HG02759 (cell line): ENCODE results near the gene KSR1.
A peak's percentile ranks its signal among the peaks of the same experiment; 100 is the strongest.
"Not testable (repeated sequence)": the region's sequence is repeated elsewhere in the genome, so short reads cannot be mapped to it uniquely, and the experiment has no call there.

Experiments
- ATAC-seq: cut with Tn5 transposase; IDR thresholded peaks from one replicate; pipeline ENCODE4 v1.9.1; 2021; ENCODE audit warnings: mild to moderate bottlenecking, moderate library complexity; ENCODE audit not compliant: unreplicated experiment

KSR1 gene

DNA sequence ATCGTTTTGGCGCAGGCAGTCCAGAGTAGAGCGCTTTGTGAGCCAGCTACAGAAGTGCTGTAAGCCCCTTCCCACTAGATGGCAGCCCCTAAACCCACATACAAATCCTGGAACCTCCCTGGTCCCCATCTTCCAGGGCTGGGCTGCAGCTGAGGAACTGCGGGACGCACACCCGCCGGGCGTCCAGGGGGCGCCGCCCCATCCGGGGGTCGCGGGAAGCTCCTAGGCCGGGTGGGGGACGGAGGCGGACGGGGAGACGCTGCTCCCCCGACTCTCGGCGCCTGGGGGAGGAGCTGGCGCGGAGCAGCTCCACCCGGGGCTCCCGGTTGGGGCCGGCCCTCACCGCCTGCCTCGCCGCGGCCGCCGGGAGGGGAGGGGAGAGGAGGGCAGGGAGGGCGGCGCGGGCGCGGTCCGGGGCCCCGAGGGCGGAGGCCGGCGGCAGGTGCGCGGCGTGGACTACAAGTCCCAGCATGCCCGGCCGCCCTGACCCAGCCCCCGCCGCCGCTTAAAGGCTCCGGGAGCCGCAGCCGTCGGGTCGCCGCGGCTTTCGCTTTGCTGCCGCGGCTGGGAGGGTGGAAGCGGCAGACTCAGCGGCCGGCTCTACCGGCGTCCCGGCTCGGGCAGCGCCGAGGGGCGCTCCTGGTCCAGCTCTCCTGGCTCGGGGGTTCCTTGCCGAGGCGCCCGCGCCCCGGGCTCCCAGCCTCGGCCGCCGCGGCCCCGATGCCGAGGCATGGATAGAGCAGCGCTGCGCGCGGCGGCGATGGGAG lies at the start of gene KSR1:
Gene KSR1, plus strand, starts transcription at position 535 of the 767 bp plus-strand sequence. Its CDS starts 196 bp downstream, at position 731.
- ATAC-seq = peak; percentile 95

DNA sequence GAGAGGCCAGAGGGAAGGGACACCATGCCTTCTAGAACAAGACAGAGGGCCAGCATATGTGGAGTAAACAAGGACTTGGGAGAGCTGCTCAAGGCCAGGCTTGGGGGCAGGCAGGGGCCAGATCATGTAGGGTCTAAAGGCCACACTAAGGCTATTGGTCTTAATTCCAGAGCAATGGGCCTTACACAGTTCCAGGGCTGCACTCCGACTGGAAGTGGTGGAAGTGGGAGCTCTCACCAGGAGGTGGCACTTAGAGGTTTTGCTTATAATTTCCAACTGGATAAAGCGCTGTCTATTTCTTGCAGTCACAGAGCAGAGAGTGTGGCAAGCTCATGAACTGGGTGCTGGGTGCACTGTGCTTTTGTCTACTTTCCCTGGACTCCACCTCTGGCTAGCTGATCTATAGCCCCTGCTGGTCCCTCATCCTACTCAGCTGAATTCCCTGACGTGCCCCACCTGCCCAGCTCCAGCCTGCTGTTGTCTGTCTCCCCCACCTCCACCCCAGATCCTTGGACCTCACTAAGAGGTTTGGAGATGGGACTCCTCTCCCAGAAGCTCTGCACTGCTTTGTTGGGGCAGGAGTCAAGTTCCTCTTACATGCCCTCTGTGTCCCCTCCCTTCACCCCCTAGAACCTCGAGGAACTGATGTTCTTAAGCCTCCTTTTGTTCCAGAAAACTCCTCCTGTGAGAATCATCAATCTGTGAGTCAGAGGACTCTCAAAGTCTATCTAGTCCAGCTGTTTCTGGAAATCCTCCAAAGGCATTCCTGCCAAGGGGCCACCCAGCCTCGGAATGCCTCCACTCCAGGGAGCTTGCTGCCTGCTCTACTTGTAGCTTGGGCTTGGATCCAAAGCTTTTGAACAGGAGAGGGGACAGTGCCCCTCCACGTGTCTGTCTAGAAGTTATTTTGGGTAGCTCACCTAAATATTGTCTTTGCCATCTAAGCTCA lies 48.1 kb upstream of the KSR1 start:
- ATAC-seq = no peak

DNA sequence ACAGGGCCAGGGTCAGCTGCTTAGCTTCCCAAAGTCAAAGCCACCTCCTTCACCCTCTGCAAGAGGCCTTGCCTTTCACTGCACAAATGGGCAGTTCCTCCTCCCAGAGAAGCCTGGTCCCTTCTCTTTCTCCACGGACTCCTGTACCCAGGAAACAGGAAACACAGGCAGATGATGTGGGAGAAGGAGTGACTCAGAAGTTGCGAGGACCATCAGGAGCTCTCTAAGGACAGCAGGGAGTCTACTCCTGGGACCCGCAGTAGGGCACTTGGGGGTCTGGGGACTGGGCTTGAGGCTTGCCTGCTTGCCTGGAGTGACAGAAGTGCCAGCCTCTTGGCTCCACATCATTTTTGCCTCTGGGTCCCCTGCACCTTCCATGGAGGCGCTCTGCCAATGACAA lies 47.4 kb upstream of the KSR1 start:
- no peak for ATAC-seq

DNA sequence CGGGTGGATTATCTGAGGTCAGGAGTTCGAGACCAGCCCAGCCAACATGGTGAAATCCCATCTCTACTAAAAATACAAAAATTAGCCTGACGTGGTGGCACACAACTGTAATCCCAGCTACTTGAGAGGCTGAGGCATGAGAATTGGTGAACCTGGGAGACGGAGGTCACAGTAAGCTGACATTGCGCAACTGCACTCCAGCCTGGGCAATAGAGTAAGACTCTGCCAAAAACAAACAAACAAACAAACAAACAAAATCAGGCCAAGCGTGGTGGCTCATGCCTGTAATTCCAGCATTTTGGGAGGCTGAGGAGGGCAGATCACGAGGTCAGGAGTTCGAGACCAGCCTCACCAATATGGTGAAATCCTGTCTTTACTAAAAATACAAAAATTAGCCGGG lies 44.1 kb upstream of the KSR1 start:
- not testable (repeated sequence) for ATAC-seq

DNA sequence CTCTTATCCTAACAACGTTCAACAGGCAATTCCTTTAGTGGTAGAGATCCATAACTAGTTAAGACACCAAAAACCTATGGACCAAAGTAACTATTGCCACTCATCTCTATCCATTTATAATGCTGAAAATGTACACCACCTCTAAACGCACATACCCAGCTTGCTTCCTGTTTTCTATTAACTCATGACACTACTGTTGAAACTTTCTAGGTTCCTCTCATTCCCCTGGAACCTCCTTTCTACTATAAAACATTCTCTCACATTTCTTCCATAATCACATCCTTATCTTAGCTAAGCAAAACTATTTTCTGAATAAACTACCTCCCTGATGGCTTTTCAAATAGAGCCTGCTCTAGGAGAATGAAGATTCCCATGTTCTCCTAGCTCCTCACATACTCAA lies 42.9 kb upstream of the KSR1 start:
- no peak for ATAC-seq

DNA sequence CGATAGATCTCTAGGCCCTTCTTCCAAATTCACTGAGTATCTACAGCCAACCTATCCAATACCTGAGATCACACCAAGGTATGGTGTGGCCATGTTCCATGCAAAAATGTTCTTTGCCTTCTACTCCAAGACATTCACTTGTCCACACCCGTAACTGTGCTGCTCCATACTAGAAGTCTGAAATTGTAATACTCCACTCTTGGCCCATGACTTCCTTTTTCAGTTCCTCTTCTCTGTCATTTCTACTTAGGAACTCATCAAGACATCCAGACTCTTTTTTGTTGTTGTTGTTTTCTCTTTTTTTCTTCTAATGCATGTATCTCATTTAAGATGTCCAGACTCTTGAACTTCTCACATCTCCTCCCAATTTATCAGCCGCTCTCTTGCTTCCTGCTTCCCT lies 42.5 kb upstream of the KSR1 start:
- no peak for ATAC-seq

DNA sequence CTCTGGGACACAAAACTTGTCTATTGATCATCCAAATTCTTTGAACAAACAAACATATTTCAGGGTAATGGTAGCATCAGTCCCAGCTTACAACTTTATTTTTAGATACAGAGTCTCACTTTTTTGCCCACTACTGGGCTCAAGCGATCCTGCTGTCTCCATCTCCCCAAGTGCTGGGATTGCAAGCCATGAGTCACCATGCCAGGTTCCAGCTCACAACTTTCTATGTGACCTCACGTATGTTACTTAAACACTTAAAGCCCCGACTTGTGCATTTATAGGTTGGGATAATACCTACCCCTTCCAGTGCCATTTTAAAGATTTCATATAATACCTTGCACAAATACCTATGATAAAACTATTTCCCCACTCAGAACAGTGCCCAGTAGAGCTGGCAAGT lies 42.0 kb upstream of the KSR1 start:
- ATAC-seq = no peak

DNA sequence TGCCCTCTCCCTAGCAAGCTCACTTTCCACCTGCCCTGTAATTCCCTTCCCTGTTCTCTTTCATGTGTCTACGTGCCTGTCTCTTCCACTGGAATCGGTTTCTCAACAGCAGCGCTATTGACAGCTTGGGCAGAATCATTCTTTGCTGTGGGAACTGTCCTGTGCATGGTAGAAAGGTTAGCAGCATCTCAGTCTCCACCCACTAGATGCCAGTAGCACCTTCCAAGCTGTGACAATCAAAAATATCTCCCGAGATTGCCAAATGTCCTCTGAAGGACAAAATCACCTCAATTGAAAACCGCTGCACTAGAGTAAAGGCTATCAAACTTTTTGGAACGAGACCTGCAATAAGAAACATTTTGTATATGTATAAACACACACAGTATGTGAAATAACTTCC lies 41.6 kb upstream of the KSR1 start:
- ATAC-seq = no peak

DNA sequence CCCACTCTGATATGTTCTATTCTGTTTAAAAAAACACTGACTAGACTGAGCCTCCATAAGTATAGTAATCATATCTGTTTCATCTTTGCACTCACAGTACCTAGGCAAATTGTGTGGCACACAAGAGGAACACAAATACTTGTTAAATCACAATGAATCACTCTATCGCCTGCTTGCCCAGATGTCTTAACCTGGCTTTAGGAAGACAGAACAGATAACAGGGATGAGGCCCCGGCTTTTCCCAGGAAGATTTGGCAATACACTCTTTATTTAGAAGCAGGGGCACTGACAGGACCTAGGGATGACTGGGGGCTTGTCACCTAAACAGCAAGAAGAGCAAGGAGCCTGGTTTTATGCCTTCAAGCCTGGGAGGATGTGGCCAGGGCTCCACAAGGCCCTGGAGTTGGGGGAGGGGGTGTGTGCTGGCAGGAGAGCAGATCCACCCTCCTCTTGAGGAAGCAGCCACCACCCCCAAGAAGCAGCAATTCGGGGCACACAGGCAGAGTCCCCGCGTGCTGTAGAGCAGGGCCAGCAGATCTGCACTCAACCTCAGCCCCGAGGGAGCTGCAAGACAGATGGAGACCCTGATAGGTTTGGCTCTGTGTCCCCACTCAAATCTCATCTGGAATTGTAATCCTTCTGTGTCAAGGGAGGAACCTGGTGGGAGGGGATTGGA lies 41.0 kb upstream of the KSR1 start:
- ATAC-seq = no peak

DNA sequence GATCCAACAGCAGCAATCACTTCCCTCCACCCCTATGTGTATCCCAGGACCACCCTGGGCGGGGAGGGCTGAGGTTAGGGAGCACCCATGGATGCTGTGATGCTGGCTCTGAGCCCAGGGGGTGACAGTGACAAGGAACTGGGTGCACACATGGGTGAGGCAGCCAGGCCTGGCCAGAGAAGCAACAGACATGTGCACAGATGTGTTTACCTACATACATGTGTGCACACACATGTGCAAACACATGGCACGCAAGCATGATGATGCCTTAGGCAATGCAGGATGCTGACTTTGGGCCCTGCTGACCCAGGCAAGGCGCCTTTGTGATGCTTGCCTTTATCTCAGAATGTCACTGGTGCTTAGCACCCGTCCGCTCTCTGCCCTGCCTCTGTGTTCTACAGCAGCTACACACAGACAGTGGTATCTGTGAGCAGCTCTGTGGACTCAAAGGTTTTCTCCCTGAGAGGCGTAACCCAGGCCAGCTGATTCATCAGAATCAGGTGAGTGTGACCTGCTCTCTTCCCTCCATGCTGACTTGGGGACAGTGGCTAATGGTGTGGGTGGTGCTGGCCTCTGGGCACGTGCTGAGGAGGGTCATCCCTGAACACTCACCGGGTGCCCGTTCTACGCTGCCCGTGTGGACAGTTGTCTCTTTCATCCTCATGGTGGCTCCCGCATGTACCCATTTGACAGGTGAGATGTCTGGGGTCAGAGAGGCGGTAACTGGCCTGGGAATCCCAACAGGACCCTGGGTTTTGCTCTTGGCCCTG lies 38.5 kb upstream of the KSR1 start:
- no peak for ATAC-seq

DNA sequence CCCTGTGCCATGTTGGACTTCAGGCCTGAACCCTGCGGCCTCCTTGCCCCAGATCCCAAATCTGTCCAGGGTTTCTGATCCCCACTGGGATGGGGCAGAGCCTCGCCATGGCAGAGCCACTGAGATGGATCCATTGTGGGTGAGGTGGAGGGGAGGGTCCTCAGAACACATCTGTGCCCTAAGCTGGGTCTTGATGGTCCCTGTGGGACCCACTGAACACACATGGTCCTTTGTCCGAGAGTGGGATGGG lies 38.0 kb upstream of the KSR1 start:
- no peak for ATAC-seq

DNA sequence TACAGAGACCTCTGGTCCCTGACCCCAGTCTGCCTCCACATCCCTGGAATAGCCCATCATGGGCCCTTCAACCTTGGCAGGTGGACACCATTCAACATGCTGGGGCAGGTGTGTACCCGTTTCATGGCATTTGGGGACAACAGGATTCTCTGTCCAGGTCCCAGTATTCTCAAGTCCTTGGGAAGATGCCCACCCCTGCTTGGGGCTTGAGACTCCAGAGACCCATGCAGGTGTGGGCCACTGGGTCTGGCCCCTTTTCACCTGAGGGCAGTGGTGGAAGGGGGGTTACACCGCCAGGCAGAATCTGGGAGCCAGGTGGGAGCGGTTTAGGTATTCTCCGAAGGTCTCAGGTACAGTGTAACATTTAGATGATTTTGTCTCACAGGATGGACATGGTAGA lies 37.1 kb upstream of the KSR1 start:
- no peak for ATAC-seq

DNA sequence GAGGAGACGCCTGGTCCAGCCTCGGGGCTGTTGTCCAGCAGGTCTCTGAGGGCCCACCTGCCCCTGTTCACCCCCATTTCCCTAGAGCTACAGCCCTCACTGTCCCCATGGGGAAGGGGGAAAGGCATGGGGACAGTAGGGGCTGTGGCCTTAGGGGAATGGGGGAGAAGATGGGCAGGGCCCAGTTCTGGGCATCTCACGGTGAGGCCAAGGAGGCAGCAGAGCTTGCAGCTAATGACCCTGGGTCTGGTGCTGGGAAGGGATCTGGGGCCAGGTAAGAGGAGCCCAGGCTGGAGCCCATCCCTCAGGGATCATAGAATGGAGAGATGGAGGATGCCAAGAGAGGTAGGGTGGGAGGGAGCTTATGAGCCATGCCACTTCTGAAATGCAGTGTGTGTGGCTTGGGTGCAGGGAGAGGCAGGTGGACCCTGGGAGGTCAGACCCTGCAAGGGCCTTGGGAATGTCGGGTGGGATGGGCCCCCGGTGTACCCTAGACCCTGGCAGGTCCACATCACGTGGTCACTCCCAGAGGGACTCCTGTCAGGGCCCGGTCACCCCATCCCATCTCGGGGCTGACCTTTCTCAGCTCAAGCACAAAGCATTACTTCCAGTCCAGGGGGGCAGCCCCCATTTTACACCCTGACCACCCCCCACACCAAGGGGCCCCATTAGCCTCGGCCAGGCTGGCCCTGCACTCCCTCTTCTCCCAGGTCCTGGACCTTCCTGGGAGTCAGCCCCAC lies 35.9 kb upstream of the KSR1 start:
- ATAC-seq = no peak

DNA sequence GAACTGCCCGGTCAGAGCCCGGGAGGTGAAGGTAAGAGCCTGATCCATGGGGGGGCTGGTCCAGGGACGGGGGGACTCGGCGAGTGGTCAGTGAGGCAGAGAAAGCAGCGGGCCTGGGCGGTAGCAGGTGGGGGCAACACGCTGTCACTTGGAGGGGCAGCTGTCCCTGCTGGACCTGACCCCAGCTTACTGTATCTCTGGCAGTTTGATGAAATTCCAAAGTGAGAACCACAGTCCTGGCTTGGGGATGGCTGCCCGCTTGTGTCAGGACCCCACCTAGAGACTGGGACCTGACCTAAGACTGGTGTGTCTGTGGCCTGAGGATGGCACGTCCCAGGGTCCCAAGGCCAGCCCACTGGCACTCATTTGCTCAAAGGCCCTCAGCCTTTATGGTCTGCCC lies 35.1 kb upstream of the KSR1 start:
- ATAC-seq = no peak

DNA sequence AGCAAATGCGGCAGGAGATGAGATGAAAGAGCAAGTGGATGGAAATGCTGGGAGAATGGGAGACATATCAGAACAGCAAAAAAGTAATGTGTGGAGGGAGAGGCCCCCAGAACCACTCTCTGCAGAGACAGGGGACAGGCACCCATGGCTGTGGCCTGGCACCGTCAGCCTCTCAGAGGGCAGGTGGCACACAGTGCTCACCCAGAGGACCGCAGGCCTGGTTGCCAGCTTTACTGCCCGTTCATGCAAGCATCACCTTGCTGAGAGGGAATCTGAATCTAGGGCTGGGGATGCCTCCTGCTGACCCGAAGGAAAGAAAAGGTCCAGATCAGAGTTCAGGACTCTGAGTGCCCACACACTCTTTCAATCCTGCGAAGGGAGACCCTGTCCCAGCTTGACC lies 34.6 kb upstream of the KSR1 start:
- not testable (repeated sequence) for ATAC-seq

DNA sequence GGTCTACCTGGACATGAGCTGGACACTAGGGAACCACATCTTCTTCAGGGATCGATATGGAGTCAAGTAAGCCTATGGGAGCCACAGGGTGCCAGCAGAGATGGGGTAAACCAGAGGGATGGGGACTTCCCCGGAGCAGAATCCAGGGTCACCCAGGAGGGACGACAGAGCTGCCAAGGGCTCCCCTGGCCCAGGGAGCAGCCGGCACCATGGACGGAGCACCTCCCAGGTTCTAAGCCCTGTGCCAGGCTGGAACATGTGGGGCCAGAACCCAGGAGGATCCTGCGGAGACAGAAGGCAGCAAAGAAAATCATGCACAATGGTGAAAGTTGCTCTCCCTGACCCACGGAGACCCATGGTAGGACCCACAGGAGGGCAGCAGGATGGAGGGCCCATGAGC lies 33.6 kb upstream of the KSR1 start:
- no peak for ATAC-seq

DNA sequence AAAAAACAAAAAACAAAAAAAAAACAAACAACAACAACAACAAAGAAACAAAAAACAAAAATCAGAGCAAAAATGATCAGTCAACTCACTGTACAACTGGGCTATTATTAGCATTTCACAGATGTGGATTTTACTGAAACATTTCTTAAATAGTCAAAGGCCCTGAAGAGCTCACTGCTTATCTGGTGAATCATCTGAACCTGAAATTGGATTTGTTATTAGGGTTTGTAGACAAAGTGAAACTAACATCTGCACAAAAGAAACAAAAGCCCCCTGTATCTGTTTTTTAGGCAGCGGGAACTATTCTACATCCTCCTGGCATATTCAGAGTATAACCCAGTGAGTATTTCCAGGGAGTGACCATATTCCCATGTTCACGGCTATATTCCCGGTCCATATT lies 32.6 kb upstream of the KSR1 start:
- ATAC-seq = no peak

DNA sequence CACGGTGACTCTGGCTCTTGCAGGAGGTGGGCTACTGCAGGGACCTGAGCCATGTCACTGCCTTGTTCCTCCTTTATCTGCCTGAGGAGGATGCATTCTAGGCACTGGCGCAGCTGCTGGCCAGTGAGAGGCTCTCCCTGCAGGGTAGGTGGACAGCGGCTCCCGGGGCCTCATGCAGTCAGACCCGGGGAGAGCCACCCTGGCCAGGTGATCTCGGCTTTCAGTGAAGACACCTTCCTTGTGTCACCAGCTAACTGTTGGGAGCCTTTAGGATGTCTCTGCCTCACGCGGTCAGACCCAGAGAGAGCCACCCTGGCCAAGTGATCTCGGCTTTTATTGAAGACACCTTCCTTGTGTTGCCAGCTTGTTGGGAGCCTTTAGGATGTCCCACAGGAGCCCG lies 31.7 kb upstream of the KSR1 start:
- no peak for ATAC-seq

DNA sequence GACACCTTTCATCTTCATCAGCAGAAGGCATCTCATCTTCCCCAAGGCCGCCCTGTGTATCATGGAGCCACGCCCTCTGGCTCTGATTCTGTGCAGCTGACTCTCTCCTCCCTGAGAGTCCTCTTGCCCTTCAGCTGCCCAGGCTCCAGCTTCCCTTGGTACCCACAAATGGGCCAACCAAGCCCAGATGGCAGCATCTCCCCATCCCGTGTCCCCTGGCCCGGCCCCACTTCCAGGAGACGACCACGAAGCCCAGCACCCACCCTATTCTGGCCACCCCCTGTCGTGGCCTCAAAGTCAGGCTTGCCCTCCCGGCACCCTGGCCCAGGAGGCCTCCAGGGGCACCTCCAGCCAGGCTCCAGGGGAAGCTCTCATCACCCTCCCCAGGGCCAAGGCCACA lies 31.3 kb upstream of the KSR1 start:
- no peak for ATAC-seq

DNA sequence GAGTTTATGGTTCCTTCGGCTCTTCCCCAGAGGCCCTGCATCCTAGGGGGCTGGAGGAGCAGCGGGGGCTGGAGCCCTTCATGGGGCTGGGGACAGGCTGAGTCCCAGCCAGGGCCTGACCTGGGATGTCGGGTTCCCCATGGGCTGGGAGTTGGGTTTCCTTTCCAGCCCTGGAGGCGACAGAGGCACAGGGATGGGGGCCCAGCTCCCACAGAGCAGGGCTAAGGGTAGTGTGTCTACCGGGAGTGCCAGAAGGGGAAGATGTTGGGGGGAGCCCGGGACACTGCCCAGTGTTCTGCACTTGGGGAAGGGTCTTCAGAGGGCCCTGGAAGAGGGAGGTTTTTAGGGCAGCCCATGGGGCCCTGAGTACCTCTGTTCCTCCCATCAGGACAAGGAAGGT lies 30.7 kb upstream of the KSR1 start:
- ATAC-seq = not testable (repeated sequence)
